IPS-18c (cell line): ENCODE results near the gene PGC.

Experiments used
- H3K4me3 ChIP-seq: 2 replicates; pipeline ENCODE4 v1.7.0; 2013; ENCODE audit warnings: low read depth, mild to moderate bottlenecking, low read length, moderate library complexity; ENCODE audit not compliant: insufficient read depth
- H3K9me3 ChIP-seq: one replicate; pipeline ENCODE4 v1.6.1; 2013; ENCODE audit warnings: mild to moderate bottlenecking, low read length, moderate library complexity; ENCODE audit not compliant: control insufficient read depth, insufficient read depth

PGC gene

DNA sequence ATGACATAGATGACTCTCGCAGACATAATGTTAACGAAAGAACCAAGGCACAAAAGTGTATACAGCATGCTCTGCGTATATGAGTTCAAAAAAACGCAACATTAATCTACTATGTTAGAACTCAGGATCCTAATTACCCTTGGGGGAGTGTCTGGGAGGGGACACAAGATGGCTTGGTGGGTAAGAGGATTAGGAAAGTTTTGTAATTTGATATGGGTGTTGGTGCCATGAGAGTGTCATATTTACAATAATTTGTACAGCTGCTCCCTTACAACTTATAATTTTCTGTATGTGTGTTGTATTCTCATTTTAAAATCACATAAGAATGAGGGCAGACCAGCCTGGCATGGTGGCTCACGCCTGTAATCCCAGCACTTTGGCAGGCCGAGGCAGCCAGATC, 50.4 kb downstream of the PGC start:
- Histone ChIP-seq H3K4me3 (no peak overlapping the region), H3K9me3 (peaks cover 2% of the 10 kb centered on the region)

DNA sequence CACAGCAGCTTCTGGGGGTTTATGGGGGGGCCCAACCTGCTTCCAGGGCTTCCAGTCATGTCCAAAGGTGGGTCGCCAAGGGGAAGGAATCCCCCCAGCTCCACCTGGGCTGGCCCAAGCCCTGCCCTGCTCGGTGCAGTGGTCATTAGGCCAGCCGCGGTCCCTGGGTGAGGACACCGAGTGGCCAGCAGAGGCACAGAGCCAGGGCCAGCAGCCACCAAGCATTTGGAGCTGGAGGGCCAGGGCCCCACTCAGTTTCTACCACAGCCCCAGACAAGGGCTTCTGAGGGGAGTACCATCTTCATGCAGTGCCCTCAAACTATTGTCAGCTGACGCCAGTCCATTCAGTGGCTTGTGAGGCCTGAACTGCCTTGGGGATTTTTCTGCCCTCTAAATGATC, 51.4 kb downstream of the PGC start:
- H3K9me3 ChIP-seq, result peaks cover 2% of the 10 kb centered on the region
- H3K4me3 ChIP-seq, result no peak overlapping the region

DNA sequence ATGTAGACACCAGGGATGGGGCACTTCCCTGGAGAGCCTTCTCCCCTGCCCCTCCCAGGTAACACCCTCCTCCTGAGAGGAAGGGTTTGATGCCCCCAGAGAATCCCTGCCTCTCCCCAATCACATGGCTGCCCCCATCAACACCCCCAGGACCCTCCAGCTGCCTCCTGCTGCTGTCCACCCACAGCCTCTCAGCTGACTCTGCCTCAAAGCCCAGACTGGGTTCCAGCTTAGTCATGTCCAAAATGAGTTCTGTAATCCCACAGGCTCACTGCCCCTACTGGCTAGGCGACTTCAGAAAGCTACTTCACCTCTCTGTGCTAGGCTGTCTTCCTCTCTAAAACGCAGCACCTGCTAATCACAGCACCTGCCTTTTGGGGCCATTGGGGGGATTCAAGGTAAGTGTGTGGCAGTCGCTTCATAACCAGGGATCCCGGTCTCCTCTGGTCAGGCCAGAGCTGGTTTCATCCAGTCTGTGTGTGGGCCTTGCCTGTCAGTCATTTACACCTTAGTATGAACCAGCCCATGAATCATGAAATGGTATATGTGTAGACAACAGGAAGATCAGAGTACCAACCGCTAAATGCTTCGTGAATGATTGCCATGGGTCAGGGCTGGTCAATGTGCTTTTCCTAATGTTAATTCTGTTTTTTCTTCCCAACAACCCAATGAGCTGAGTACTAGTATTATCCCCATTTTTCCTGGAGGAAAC, 52.2 kb downstream of the PGC start:
- no peak overlapping the region for H3K4me3 ChIP-seq
- peaks cover 2% of the 10 kb centered on the region for H3K9me3 ChIP-seq

- Histone ChIP-seq H3K9me3 (peaks cover 2% of the 10 kb centered on the region), H3K4me3 (no peak overlapping the region)
These were observed 53.6 kb downstream of the PGC start for GRCh38 chr6:41693281-41694240.

DNA sequence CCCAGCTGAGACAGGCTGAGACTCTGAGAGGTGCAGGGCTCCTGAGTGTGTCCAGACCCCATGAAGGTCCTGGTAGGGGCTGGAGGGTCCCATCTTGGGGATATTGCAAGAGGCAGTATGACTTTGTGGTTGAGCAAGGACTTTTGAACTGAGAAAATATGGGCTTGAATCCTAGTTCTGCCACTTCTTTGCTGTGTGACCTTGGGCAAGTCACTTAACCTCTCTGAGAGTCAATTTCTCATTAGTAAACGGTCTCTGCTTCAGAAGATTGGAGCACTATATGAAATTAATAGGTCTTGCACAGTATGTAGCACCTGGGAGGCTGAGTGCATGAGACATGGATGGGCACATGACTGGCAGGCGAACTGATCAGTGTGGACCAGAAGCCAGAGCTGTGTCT, 54.5 kb downstream of the PGC start:
- Histone ChIP-seq H3K9me3 (peaks cover 2% of the 10 kb centered on the region), H3K4me3 (no peak overlapping the region)

DNA sequence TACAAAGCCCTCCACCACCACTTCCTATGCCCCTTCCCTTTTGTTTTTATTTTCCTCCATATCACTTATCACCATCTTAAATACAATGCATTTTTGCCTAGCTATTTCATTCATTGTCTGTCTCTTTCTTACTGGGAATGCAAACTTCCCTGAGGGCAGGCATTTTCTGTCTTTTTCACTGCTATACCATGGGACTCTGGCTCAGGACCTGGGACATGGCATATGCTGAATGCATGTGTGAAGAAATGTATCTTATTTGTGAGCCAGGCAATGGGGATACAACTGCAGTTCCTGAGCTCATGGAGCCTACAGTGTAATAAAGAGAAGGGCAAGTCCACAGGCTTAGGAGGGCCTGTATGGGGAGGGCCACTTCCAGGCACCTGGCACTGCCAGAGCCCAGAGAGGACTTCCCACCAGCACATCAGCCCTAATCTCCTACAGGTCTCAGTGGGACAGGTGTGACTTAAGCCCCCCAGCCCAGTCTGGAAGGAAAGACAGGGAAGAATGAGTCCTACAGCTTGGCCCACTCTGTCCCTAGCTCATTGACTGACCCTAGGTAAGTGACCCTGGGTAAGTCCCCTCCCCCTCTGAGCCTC, 55.0 kb downstream of the PGC start:
- peaks cover 1% of the 10 kb centered on the region for H3K9me3 ChIP-seq
- no peak overlapping the region for H3K4me3 ChIP-seq

DNA sequence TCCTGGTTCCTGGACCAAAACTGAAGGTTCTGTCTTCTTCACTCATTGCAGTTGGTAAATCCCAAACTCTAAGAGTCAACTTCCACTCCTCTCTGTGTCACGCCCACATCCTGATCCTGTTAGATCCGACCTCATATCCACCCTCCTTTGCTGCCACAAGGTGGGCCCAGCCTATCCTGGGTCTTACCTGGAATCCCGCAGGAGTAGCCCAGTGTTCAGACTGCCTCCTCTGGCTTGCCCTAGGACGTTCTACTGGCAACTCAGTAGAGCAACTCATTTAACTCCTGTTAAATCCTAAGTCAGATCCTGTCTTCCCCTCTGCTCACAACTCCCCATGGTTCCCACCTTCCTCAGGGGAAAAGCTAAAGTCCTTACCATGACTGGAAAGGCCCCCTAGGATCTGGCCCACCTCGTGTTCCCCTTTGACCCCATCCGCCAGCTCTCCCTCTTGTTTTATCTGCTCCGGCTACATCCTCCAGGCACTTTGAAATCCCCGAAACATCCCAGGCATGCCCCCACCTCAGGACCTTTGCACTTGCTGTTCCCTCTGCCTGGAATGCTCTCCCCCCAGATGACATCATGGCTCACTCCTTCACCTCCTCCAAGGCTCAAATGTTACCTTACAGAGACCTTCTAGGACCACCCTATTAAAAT, 55.6 kb downstream of the PGC start:
- Histone ChIP-seq H3K4me3 (no peak overlapping the region), H3K9me3 (no peaks in the 10 kb centered on the region)

DNA sequence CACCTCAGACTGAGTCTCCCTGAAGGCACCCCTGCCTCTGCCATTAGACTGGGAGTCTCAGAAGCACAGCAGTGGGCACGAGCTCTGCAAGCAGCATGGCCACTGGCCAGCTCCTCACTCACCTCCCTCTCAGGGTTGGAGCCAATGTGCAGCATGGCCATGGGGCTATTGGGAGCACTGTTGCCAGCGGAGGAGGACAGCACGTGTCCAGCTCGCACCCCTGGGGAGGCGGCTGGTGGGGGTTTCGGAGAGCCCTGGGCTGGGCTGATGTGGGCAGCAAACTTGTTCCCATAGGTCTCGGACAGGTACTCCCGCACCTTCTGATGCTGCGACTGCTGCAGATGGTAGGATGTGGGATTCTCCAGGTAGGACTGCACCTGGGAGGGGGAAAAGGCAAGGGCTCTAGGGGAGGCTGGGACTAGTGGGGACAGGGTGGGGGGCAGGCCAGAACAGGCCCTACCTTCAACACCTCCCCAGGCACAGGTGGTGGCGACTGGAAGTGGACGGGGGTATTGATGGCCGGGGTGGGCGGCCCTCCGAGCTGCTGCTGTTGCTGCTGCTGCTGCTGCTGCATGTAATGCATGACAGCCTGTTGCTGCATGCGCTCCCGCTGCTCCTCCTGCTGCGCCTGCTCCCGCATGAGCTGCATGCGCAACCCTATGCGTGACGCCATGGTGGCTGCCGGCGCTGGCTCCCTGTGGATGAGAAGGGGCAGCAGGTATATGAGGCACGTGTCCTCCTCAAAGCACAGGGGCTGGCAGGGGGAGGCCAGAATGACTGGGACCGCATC, 56.5 kb downstream of the PGC start:
- no peaks in the 10 kb centered on the region for H3K9me3 ChIP-seq

DNA sequence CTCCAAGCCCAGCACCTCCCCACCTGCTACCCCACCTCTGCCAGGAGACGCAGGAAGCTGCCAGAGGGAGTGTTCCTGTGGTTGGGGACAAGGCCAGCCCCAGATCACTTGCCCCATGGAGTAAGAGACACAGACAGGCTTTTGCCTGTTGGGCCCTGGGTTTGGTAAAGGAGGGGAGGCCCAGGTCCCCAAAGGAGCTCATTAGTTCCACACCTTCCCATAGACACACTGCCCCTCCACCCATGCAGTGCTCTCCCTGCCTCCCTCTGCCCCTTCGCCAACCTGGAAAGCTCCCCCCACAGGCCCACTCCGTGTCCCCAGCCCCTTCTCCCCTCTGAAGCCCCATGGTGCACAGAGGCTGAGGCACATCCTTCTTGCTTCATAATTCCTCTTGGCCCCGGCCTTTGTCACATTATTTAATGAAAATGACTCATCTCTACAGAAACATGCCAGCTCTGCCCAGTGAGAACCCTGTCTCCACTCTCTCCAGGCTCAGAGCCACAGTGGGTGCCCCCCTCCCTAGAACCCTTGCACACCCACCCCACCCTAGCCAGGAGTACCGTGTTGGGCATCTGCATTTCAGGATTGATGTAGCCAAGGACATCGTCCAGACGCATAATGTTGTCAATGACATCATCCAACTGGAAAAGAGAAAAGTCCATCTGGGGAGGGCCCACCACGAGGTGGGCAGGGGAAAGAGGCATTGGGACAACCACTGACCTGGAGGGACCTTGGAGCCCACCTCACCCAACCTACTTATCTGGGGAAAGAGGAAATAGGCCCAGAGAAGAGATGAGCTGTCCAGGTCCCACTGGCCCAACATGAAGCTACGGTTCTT, 57.8 kb downstream of the PGC start:
- H3K4me3 ChIP-seq, result no peak overlapping the region
- no peaks in the 10 kb centered on the region for H3K9me3 ChIP-seq

More for the DNA sequence above, 56.5 kb downstream of the PGC start:
- H3K4me3 ChIP-seq, result no peak overlapping the region

GRCh38 chr6:41688256-41688965, 58.8 kb downstream of the PGC start:
- H3K4me3 ChIP-seq, result no peak overlapping the region
- no peaks in the 10 kb centered on the region for H3K9me3 ChIP-seq

GRCh38 chr6:41687501-41688175, 59.6 kb downstream of the PGC start:
- Histone ChIP-seq H3K4me3 (no peak overlapping the region), H3K9me3 (no peaks in the 10 kb centered on the region)
